HEK293 (cell line): ENCODE measurements around the gene CLMN.

Source experiments
- CTCF ChIA-PET: fragments of 350-600 bp; formaldehyde crosslinking; extraction: SDS; loops from one replicate; lab custom pipeline; 2021; ENCODE audit warnings: antibody characterized with exemption; lab: Yijun Ruan, JAX
- POLR2A ChIA-PET: fragments of 300-600 bp; formaldehyde crosslinking; extraction: SDS; loops from one replicate; lab custom pipeline; 2020; ENCODE audit warnings: antibody characterized with exemption, inconsistent platforms; lab: Yijun Ruan, JAX
- H3K27ac ChIP-seq: fragments of 200-500 bp; sonication (Bioruptor generic); 2 replicates; pipeline ENCODE4 v1.5.1; 2014; ENCODE audit warnings: low read depth, low read length, control low read depth, inconsistent platforms; ENCODE audit errors: extremely low read depth
- H3K36me3 ChIP-seq, 2 experiments: fragments of 200-500 bp in 1 of 2; sonication (Bioruptor generic) in 1 of 2; 1 replicate in 1 of 2; 2 replicates in 1 of 2; pipeline ENCODE4 v1.5.1; 2014 to 2017; ENCODE audit warnings: inconsistent platforms in 2 of 2, low read length in 2 of 2; ENCODE audit not compliant: control insufficient read depth in 2 of 2, insufficient read depth in 1 of 2
- H3K4me1 ChIP-seq: fragments of 200-500 bp; sonication (Bioruptor generic); 2 replicates; pipeline ENCODE4 v1.5.1; 2014; ENCODE audit warnings: mild to moderate bottlenecking, low read length, inconsistent platforms; ENCODE audit not compliant: control insufficient read depth, insufficient read depth
- H3K4me3 ChIP-seq: 2 replicates; pipeline ENCODE4 v1.5.1; 2011; ENCODE audit warnings: low read depth, mild to moderate bottlenecking, control low read depth, low read length, moderate library complexity
- H3K9me3 ChIP-seq: fragments of 200-500 bp; sonication (Bioruptor generic); 2 replicates; pipeline ENCODE4 v1.5.1; 2014; ENCODE audit warnings: low read depth, low read length, inconsistent platforms; ENCODE audit not compliant: control insufficient read depth, insufficient read depth
- BCL11A ChIP-seq: fragments of 450-650 bp; formaldehyde crosslinking; IDR thresholded peaks from 2 replicates; pipeline ENCODE4 v1.5.1; 2016; ENCODE audit warnings: low read depth, missing biosample characterization, missing genetic modification characterization
- CTCF ChIP-seq: fragments of 450-650 bp; formaldehyde crosslinking; IDR thresholded peaks from 2 replicates; pipeline ENCODE4 v1.5.1; 2016; ENCODE audit warnings: missing biosample characterization, missing genetic modification characterization
- FEZF1 ChIP-seq: fragments of 450-650 bp; formaldehyde crosslinking; IDR thresholded peaks from 2 replicates; pipeline ENCODE4 v1.5.1; 2016; ENCODE audit warnings: missing biosample characterization, missing genetic modification characterization
- KLF10 ChIP-seq: fragments of 450-650 bp; IDR thresholded peaks from 2 replicates; pipeline ENCODE4 v1.5.1; 2018; ENCODE audit warnings: missing biosample characterization, mild to moderate bottlenecking, missing genetic modification characterization
- PRDM1 ChIP-seq: fragments of 450-650 bp; formaldehyde crosslinking; IDR thresholded peaks from 2 replicates; pipeline ENCODE4; 2016; ENCODE audit warnings: missing biosample characterization, missing genetic modification characterization
- PRDM6 ChIP-seq: fragments of 450-650 bp; formaldehyde crosslinking; IDR thresholded peaks from 2 replicates; pipeline ENCODE4 v1.5.1; 2017; ENCODE audit warnings: missing biosample characterization, missing genetic modification characterization
- SCRT1 ChIP-seq: fragments of 450-650 bp; formaldehyde crosslinking; IDR thresholded peaks from 2 replicates; pipeline ENCODE4 v1.5.1; 2016; ENCODE audit warnings: missing biosample characterization, missing genetic modification characterization, borderline replicate concordance
- ZBTB17 ChIP-seq: fragments of 450-650 bp; formaldehyde crosslinking; IDR thresholded peaks from 2 replicates; pipeline ENCODE4 v1.5.1; 2016; ENCODE audit warnings: missing biosample characterization, missing genetic modification characterization
- ZBTB20 ChIP-seq: fragments of 450-650 bp; formaldehyde crosslinking; IDR thresholded peaks from 2 replicates; pipeline ENCODE4 v1.5.1; 2016; ENCODE audit warnings: missing biosample characterization, missing genetic modification characterization
- ZBTB21 ChIP-seq: fragments of 450-650 bp; formaldehyde crosslinking; IDR thresholded peaks from 2 replicates; pipeline ENCODE4 v1.5.1; 2017; ENCODE audit warnings: missing biosample characterization, missing genetic modification characterization
- ZBTB48 ChIP-seq: fragments of 450-650 bp; formaldehyde crosslinking; IDR thresholded peaks from 2 replicates; pipeline ENCODE4 v1.5.1; 2016; ENCODE audit warnings: missing biosample characterization, missing genetic modification characterization
- ZNF10 ChIP-seq: fragments of 450-650 bp; formaldehyde crosslinking; IDR thresholded peaks from 2 replicates; pipeline ENCODE4 v1.5.1; 2017; ENCODE audit warnings: missing biosample characterization, missing genetic modification characterization
- ZNF138 ChIP-seq: fragments of 450-650 bp; formaldehyde crosslinking; IDR thresholded peaks from 2 replicates; pipeline ENCODE4 v1.5.1; 2016; ENCODE audit warnings: missing biosample characterization, missing genetic modification characterization, borderline replicate concordance
- ZNF157 ChIP-seq: fragments of 450-650 bp; formaldehyde crosslinking; IDR thresholded peaks from 2 replicates; pipeline ENCODE4 v1.5.1; 2016; ENCODE audit warnings: missing biosample characterization, missing genetic modification characterization
- ZNF175 ChIP-seq: fragments of 450-650 bp; formaldehyde crosslinking; IDR thresholded peaks from 2 replicates; pipeline ENCODE4 v1.5.1; 2016; ENCODE audit warnings: missing biosample characterization, missing genetic modification characterization
- ZNF211 ChIP-seq: fragments of 450-650 bp; formaldehyde crosslinking; IDR thresholded peaks from 2 replicates; pipeline ENCODE4 v1.5.1; 2016; ENCODE audit warnings: low read depth, missing biosample characterization, missing genetic modification characterization
- ZNF266 ChIP-seq: fragments of 450-650 bp; formaldehyde crosslinking; IDR thresholded peaks from 2 replicates; pipeline ENCODE4 v1.5.1; 2016; ENCODE audit warnings: missing biosample characterization, missing genetic modification characterization, low read depth
- ZNF302 ChIP-seq: fragments of 450-650 bp; formaldehyde crosslinking; IDR thresholded peaks from 2 replicates; pipeline ENCODE4 v1.5.1; 2016; ENCODE audit warnings: missing biosample characterization, missing genetic modification characterization, low read depth
- ZNF626 ChIP-seq: fragments of 450-650 bp; sonication (Bioruptor Pico); formaldehyde crosslinking; IDR thresholded peaks from 2 replicates; pipeline ENCODE4 v1.5.1; 2018; ENCODE audit warnings: missing biosample characterization, missing genetic modification characterization, inconsistent platforms
- ZNF670 ChIP-seq: fragments of 450-650 bp; formaldehyde crosslinking; IDR thresholded peaks from 2 replicates; pipeline ENCODE4 v1.5.1; 2016; ENCODE audit warnings: missing biosample characterization, missing genetic modification characterization, low read depth
- ZNF843 ChIP-seq: fragments of 450-650 bp; formaldehyde crosslinking; IDR thresholded peaks from 2 replicates; pipeline ENCODE4 v1.5.1; 2016; ENCODE audit warnings: missing biosample characterization, missing genetic modification characterization
- ZSCAN30 ChIP-seq: fragments of 450-650 bp; IDR thresholded peaks from 2 replicates; pipeline ENCODE4 v1.5.1; 2018; ENCODE audit warnings: missing biosample characterization, mild to moderate bottlenecking, missing genetic modification characterization, moderate library complexity
- TF ChIP-seq, protein P1 (sequence below): fragments of 450-650 bp; formaldehyde crosslinking; IDR thresholded peaks from 2 replicates; pipeline ENCODE4 v1.5.1; 2016; ENCODE audit warnings: missing biosample characterization, missing genetic modification characterization
- TF ChIP-seq, protein P2 (sequence below): fragments of 450-650 bp; formaldehyde crosslinking; IDR thresholded peaks from 2 replicates; pipeline ENCODE4 v1.5.1; 2016; ENCODE audit warnings: missing biosample characterization, missing genetic modification characterization
- TF ChIP-seq, protein P3 (sequence below): fragments of 450-650 bp; formaldehyde crosslinking; IDR thresholded peaks from 2 replicates; pipeline ENCODE4 v1.5.1; 2016; ENCODE audit warnings: missing biosample characterization, missing genetic modification characterization, low read depth
- TF ChIP-seq, protein P4 (sequence below): fragments of 450-650 bp; formaldehyde crosslinking; IDR thresholded peaks from 2 replicates; pipeline ENCODE4; 2016; ENCODE audit warnings: missing biosample characterization, missing genetic modification characterization
- TF ChIP-seq, protein P5 (sequence below): fragments of 450-650 bp; formaldehyde crosslinking; IDR thresholded peaks from 2 replicates; pipeline ENCODE4 v1.5.1; 2016; ENCODE audit warnings: missing biosample characterization, missing genetic modification characterization

The CLMN gene

GRCh38 chr14:95153866-95154265, 165.8 kb downstream of the CLMN start:
- no peak for TF ChIP-seq ZNF157 (tag by site-specific recombination)
- no peak for TF ChIP-seq ZBTB21 (tag by site-specific recombination)
- TF ChIP-seq KLF10 (tag by site-specific recombination) = no peak
- TF ChIP-seq FEZF1 (tag by site-specific recombination) = peak; percentile 74
- TF ChIP-seq, protein P1, sequence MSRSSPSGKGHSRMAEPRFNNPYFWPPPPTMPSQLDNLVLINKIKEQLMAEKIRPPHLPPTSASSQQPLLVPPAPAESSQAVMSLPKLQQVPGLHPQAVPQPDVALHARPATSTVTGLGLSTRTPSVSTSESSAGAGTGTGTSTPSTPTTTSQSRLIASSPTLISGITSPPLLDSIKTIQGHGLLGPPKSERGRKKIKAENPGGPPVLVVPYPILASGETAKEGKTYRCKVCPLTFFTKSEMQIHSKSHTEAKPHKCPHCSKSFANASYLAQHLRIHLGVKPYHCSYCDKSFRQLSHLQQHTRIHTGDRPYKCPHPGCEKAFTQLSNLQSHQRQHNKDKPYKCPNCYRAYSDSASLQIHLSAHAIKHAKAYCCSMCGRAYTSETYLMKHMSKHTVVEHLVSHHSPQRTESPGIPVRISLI (tag by site-specific recombination) = no peak
- TF ChIP-seq ZBTB17 (tag by site-specific recombination) = peak; percentile 14; the same call in 1 of the 2 replicates
- TF ChIP-seq ZNF843 (tag by site-specific recombination) = peak; percentile 37; the same call in 1 of the 2 replicates
- no peak for TF ChIP-seq PRDM1
- no peak for TF ChIP-seq ZNF266 (tag by site-specific recombination)
- no peak for TF ChIP-seq ZNF175 (tag by site-specific recombination)
- no peak for TF ChIP-seq ZNF670 (tag by site-specific recombination)
- no peak for TF ChIP-seq ZNF211
- TF ChIP-seq PRDM6 (tag by site-specific recombination) = peak; percentile 90
- 0 out of 2 replicates have a peak, but pooled peaks have one; percentile 6 for TF ChIP-seq ZSCAN30
- TF ChIP-seq ZBTB20 (tag by site-specific recombination) = no peak
- no peak for TF ChIP-seq ZNF10 (tag by site-specific recombination)
- no peak for TF ChIP-seq ZBTB48 (tag by site-specific recombination)
- TF ChIP-seq, protein P2, sequence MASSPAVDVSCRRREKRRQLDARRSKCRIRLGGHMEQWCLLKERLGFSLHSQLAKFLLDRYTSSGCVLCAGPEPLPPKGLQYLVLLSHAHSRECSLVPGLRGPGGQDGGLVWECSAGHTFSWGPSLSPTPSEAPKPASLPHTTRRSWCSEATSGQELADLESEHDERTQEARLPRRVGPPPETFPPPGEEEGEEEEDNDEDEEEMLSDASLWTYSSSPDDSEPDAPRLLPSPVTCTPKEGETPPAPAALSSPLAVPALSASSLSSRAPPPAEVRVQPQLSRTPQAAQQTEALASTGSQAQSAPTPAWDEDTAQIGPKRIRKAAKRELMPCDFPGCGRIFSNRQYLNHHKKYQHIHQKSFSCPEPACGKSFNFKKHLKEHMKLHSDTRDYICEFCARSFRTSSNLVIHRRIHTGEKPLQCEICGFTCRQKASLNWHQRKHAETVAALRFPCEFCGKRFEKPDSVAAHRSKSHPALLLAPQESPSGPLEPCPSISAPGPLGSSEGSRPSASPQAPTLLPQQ (tag by site-specific recombination) = 0 out of 2 replicates have a peak, but pooled peaks have one; percentile 12
- TF ChIP-seq, protein P3, sequence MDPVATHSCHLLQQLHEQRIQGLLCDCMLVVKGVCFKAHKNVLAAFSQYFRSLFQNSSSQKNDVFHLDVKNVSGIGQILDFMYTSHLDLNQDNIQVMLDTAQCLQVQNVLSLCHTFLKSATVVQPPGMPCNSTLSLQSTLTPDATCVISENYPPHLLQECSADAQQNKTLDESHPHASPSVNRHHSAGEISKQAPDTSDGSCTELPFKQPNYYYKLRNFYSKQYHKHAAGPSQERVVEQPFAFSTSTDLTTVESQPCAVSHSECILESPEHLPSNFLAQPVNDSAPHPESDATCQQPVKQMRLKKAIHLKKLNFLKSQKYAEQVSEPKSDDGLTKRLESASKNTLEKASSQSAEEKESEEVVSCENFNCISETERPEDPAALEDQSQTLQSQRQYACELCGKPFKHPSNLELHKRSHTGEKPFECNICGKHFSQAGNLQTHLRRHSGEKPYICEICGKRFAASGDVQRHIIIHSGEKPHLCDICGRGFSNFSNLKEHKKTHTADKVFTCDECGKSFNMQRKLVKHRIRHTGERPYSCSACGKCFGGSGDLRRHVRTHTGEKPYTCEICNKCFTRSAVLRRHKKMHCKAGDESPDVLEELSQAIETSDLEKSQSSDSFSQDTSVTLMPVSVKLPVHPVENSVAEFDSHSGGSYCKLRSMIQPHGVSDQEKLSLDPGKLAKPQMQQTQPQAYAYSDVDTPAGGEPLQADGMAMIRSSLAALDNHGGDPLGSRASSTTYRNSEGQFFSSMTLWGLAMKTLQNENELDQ = no peak
- no peak for TF ChIP-seq BCL11A
- H3K36me3 ChIP-seq = no peaks in the 10 kb centered on the region
- H3K4me3 ChIP-seq = no peak overlapping the region
- CTCF ChIA-PET = interaction anchor here (1.0 kb wide), 1 partner anchor 55 kb away, joined by 3 read pairs; no protein-coding TSS in a partner anchor
- H3K4me1 ChIP-seq = peaks cover 40% of the 10 kb centered on the region
- POLR2A ChIA-PET = no interaction called here
- H3K27ac ChIP-seq = peak overlapping the region; percentile 40
- no peaks in the 10 kb centered on the region for H3K9me3 ChIP-seq

GRCh38 chr14:95151561-95151960, 168.1 kb downstream of the CLMN start:
- H3K9me3 ChIP-seq = no peaks in the 10 kb centered on the region
- no peaks in the 10 kb centered on the region for H3K36me3 ChIP-seq
- peaks cover 42% of the 10 kb centered on the region for H3K4me1 ChIP-seq
- ChIA-PET CTCF (interaction anchor here (0.7 kb wide), 1 partner anchor 291 kb away, joined by 3 read pairs; no protein-coding TSS in a partner anchor), POLR2A (no interaction called here)
- no peak overlapping the region for H3K27ac ChIP-seq
- H3K4me3 ChIP-seq = no peak overlapping the region
- TF ChIP-seq, protein P4, sequence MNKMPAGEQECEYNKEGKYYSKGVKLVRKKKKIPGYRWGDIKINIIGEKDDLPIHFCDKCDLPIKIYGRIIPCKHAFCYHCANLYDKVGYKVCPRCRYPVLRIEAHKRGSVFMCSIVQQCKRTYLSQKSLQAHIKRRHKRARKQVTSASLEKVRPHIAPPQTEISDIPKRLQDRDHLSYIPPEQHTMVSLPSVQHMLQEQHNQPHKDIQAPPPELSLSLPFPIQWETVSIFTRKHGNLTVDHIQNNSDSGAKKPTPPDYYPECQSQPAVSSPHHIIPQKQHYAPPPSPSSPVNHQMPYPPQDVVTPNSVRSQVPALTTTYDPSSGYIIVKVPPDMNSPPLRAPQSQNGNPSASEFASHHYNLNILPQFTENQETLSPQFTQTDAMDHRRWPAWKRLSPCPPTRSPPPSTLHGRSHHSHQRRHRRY (tag by site-specific recombination) = no peak
- TF ChIP-seq SCRT1 (tag by site-specific recombination) (no peak), CTCF (no peak), ZNF138 (tag by site-specific recombination) (no peak), ZNF626 (tag by site-specific recombination) (no peak), ZNF302 (tag by site-specific recombination) (no peak)
- TF ChIP-seq, protein P5, sequence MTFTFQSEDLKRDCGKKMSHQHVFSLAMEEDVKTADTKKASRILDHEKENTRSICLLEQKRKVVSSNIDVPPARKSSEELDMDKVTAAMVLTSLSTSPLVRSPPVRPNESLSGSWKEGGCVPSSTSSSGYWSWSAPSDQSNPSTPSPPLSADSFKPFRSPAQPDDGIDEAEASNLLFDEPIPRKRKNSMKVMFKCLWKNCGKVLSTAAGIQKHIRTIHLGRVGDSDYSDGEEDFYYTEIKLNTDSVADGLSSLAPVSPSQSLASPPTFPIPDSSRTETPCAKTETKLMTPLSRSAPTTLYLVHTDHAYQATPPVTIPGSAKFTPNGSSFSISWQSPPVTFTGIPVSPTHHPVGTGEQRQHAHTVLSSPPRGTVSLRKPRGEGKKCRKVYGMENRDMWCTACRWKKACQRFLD (tag by site-specific recombination) = no peak
